ENCODE measurements around the gene FNDC3A.

The FNDC3A gene

GRCh38 chr13:48955536-48955935 lies 20.2 kb upstream of the FNDC3A start:
- no peak for DNase-seq (ENCODE audit: low spot score)
- no peak for TF ChIP-seq CTCF (IDR thresholded peaks at IDR 0.05; ENCODE audit: borderline replicate concordance, control extremely low read depth, extremely low read depth, insufficient read depth, missing control alignments)
- in situ Hi-C loops (cut with MboI; ENCODE audit: low sequenced_read_pairs, unreplicated experiment), result no loop called here

GRCh38 chr13:48961379-48961778 lies 14.3 kb upstream of the FNDC3A start:
- in situ Hi-C loops (cut with MboI; ENCODE audit: low sequenced_read_pairs, unreplicated experiment), result no loop called here
- no peak for DNase-seq (ENCODE audit: low spot score)
- TF ChIP-seq CTCF (IDR thresholded peaks at IDR 0.05; ENCODE audit: borderline replicate concordance, control extremely low read depth, extremely low read depth, insufficient read depth, missing control alignments), result no peak

GRCh38 chr13:48962281-48962680 lies 13.4 kb upstream of the FNDC3A start:
- no peak for TF ChIP-seq CTCF (IDR thresholded peaks at IDR 0.05; ENCODE audit: borderline replicate concordance, control extremely low read depth, extremely low read depth, insufficient read depth, missing control alignments)
- in situ Hi-C loops (cut with MboI; ENCODE audit: low sequenced_read_pairs, unreplicated experiment), result no loop called here
- DNase-seq (ENCODE audit: low spot score), result no peak

- no peak for TF ChIP-seq CTCF (IDR thresholded peaks at IDR 0.05; ENCODE audit: borderline replicate concordance, control extremely low read depth, extremely low read depth, insufficient read depth, missing control alignments)
- DNase-seq (ENCODE audit: low spot score), result no peak
- in situ Hi-C loops (cut with MboI; ENCODE audit: low sequenced_read_pairs, unreplicated experiment), result no loop called here
Measured at GRCh38 chr13:48965736-48966135, 10.0 kb upstream of the FNDC3A start.

GRCh38 chr13:48969685-48970084 lies 6.0 kb upstream of the FNDC3A start:
- TF ChIP-seq CTCF (IDR thresholded peaks at IDR 0.05; ENCODE audit: borderline replicate concordance, control extremely low read depth, extremely low read depth, insufficient read depth, missing control alignments), result no peak
- in situ Hi-C loops (cut with MboI; ENCODE audit: low sequenced_read_pairs, unreplicated experiment), result no loop called here
- DNase-seq (ENCODE audit: low spot score), result no peak

GRCh38 chr13:48973845-48974431 lies 1.8 kb upstream of the FNDC3A start:
- no peak for DNase-seq (ENCODE audit: low spot score)
- in situ Hi-C loops (cut with MboI; ENCODE audit: low sequenced_read_pairs, unreplicated experiment), result no loop called here
- no peak for TF ChIP-seq CTCF (IDR thresholded peaks at IDR 0.05; ENCODE audit: borderline replicate concordance, control extremely low read depth, extremely low read depth, insufficient read depth, missing control alignments)

Measured in GM13976 (cell line).